ENCODE measurements around the gene BTNL2.

The BTNL2 gene

GRCh38 chr6:32413427-32414047 is 6.6 kb upstream of the BTNL2 start:
- peak; percentile 87 for DNase-seq

GRCh38 chr6:32411566-32412327 is 4.8 kb upstream of the BTNL2 start:
- no peak for DNase-seq

GRCh38 chr6:32410906-32411305 is 3.9 kb upstream of the BTNL2 start:
- no peak for DNase-seq

GRCh38 chr6:32406197-32406596 is 784 bp downstream of the BTNL2 start:
- DNase-seq: no peak

GRCh38 chr6:32405656-32406055 is 1.3 kb downstream of the BTNL2 start:
- DNase-seq: peak; percentile 43

GRCh38 chr6:32402812-32403211 is 4.2 kb downstream of the BTNL2 start:
- no peak for DNase-seq

GRCh38 chr6:32401284-32401963 is 5.6 kb downstream of the BTNL2 start:
- no peak for DNase-seq

GRCh38 chr6:32397252-32397920 is 9.6 kb downstream of the BTNL2 start:
- no peak for DNase-seq

- DNase-seq: no peak
Measured at GRCh38 chr6:32396028-32396427, 11.0 kb downstream of the BTNL2 start.

GRCh38 chr6:32393665-32394420 is 13.1 kb downstream of the BTNL2 start:
- DNase-seq: peak; percentile 87

GRCh38 chr6:32391505-32391904 is 15.5 kb downstream of the BTNL2 start:
- DNase-seq: no peak

- no peak for DNase-seq
Measured at GRCh38 chr6:32387589-32388340, 19.2 kb downstream of the BTNL2 start.

GRCh38 chr6:32386040-32386439 is 20.9 kb downstream of the BTNL2 start:
- DNase-seq: no peak

- DNase-seq: no peak
Measured at GRCh38 chr6:32382757-32383420, 24.1 kb downstream of the BTNL2 start.

GRCh38 chr6:32379545-32379944 is 27.4 kb downstream of the BTNL2 start:
- DNase-seq: no peak

GRCh38 chr6:32375739-32376529 is 31.0 kb downstream of the BTNL2 start:
- DNase-seq: no peak

GRCh38 chr6:32371803-32372202 is 35.2 kb downstream of the BTNL2 start, which contains the start of gene TSBP1:
Gene TSBP1, minus strand, starts transcription at chr6:32371903. Its CDS starts 197 bp downstream, at chr6:32371706.
- DNase-seq: no peak

GRCh38 chr6:32371229-32371628 is 35.8 kb downstream of the BTNL2 start:
- no peak for DNase-seq

GRCh38 chr6:32370505-32370904 is 36.5 kb downstream of the BTNL2 start:
- DNase-seq: no peak

GRCh38 chr6:32369660-32370059 is 37.3 kb downstream of the BTNL2 start:
- DNase-seq: peak; percentile 4

Data from DMS53 (cell line).